Neural crest cell (in vitro differentiated cells): Measurements from ENCODE around the gene CETN1. TPM values are rescaled to one million over a fixed set of nuclear protein-coding genes. Genes with fewer than 3 reads are reported as not detected.

Experiments used
- DNase-seq: peaks from one replicate; pipeline ENCODE4 v3.0.0; 2021; ENCODE audit warnings: low read depth, mixed read lengths, low spot score
- H3K27ac Mint-ChIP-seq: one replicate; pipeline ENCODE4 v1.8.0; 2021; ENCODE audit warnings: mild to moderate bottlenecking, mixed read lengths; ENCODE audit not compliant: unreplicated experiment
- H3K27me3 Mint-ChIP-seq: 2 replicates; pipeline ENCODE4 v1.8.0; 2021; ENCODE audit warnings: low read depth, mild to moderate bottlenecking, mixed read lengths
- H3K36me3 Mint-ChIP-seq: 2 replicates; pipeline ENCODE4 v1.8.0; 2021; ENCODE audit warnings: low read depth, mild to moderate bottlenecking, mixed read lengths
- H3K4me1 Mint-ChIP-seq: 2 replicates; pipeline ENCODE4 v1.8.0; 2021; ENCODE audit warnings: mixed read lengths
- H3K4me3 Mint-ChIP-seq: one replicate; pipeline ENCODE4 v1.8.0; 2021; ENCODE audit warnings: mild to moderate bottlenecking, mixed read lengths
- H3K9me3 Mint-ChIP-seq: 2 replicates; pipeline ENCODE4 v1.8.0; 2021; ENCODE audit warnings: mixed read lengths
- long read RNA-seq: library from polyadenylated mRNA; unstranded; transcript quantifications from one replicate; pipeline ENCODE4 v2.0.0, GENCODE V29; 2020
- total RNA-seq: library from RNA; stranded (reverse); gene quantifications from 2 replicates; pipeline ENCODE4 v1.2.1, GENCODE V29; 2021
- TF ChIP-seq, protein P1 (sequence below): fragments of 200-600 bp; sonication (generic); conservative IDR thresholded peaks from 2 replicates; pipeline ENCODE4 v1.5.0; 2021; ENCODE audit warnings: antibody characterized with exemption, mild to moderate bottlenecking

The CETN1 gene
- total RNA-seq: not detected in 2 replicates
- long read RNA-seq: 0 reads

DNA sequence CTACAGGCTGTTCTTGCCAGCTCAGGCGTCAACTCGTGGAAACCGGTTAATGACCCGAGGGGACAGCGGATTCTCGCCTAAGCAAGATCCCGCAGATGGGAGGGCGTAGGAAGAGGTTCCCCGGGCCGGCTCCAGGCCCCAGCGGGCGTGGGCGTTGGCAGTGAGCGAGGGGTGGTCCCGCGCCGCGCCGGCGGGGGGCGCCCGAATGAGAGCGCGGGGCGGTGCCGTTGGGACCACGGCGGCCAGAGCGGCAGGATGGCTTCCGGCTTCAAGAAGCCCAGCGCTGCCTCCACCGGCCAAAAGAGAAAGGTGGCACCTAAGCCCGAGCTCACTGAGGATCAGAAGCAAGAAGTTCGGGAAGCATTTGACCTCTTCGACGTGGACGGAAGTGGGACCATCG, at the start of gene CETN1:
Gene CETN1, plus strand, starts transcription at position 227 of the 400 bp plus-strand sequence. Its CDS starts 29 bp downstream, at position 256.
- Mint-ChIP-seq H3K4me1 (no peaks in the 10 kb centered on the region), H3K4me3 (no peak within 1 kb of the TSS), H3K27me3 (no peaks in the 10 kb centered on the region), H3K9me3 (peaks cover 3% of the 10 kb centered on the region), H3K27ac (no peak within 1 kb of the TSS), H3K36me3 (no peaks in the 10 kb centered on the region)
- TF ChIP-seq, protein P1, sequence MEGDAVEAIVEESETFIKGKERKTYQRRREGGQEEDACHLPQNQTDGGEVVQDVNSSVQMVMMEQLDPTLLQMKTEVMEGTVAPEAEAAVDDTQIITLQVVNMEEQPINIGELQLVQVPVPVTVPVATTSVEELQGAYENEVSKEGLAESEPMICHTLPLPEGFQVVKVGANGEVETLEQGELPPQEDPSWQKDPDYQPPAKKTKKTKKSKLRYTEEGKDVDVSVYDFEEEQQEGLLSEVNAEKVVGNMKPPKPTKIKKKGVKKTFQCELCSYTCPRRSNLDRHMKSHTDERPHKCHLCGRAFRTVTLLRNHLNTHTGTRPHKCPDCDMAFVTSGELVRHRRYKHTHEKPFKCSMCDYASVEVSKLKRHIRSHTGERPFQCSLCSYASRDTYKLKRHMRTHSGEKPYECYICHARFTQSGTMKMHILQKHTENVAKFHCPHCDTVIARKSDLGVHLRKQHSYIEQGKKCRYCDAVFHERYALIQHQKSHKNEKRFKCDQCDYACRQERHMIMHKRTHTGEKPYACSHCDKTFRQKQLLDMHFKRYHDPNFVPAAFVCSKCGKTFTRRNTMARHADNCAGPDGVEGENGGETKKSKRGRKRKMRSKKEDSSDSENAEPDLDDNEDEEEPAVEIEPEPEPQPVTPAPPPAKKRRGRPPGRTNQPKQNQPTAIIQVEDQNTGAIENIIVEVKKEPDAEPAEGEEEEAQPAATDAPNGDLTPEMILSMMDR: no peak
- no peak for DNase-seq

DNA sequence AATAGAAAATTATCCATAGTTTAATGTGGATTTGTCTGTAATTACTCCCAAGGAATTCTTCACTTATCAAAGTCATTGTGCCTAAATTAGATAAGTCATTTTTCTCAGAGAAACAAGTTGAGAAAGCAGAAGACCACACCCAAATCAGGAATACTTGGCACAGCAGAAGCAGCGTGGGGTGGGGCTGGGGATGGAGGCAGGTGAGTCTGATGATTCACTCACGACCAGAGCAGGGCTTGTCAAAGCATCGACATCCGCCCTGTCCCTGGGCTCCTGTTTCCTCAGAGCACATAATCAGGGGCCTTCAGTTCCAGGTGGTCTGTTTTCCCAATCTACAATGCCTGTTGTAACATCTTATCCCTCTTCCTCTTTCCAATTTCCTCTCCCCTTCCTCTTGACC, 48.2 kb upstream of the CETN1 start:
- Mint-ChIP-seq H3K27me3 (no peaks in the 10 kb centered on the region), H3K4me1 (peaks cover 7% of the 10 kb centered on the region), H3K36me3 (no peaks in the 10 kb centered on the region), H3K9me3 (no peaks in the 10 kb centered on the region), H3K27ac (no peak overlapping the region), H3K4me3 (no peak overlapping the region)
- no peak for DNase-seq
- TF ChIP-seq, protein P1: no peak

DNA sequence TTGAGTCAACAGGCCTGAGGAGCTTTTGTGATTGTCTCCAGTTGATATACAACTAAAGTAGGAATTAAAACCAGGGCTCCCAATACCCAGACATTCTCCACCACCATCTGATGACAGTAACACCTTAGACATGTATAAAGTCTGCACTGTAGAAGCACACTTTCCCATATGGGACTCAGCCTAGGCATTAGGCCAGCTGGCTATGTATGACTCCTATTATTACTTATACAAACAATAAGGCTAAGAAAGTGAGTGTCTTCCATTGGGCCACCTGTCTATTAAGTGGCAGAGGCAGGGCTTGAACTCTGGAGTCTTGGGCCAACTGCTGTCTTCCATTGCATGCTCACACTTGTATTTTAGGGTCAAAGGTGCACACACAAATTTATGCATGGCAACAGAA, 47.5 kb upstream of the CETN1 start:
- Mint-ChIP-seq H3K27ac (no peak overlapping the region), H3K36me3 (no peaks in the 10 kb centered on the region), H3K9me3 (no peaks in the 10 kb centered on the region), H3K27me3 (no peaks in the 10 kb centered on the region), H3K4me3 (no peak overlapping the region), H3K4me1 (peaks cover 5% of the 10 kb centered on the region)
- TF ChIP-seq, protein P1: no peak
- DNase-seq: no peak

DNA sequence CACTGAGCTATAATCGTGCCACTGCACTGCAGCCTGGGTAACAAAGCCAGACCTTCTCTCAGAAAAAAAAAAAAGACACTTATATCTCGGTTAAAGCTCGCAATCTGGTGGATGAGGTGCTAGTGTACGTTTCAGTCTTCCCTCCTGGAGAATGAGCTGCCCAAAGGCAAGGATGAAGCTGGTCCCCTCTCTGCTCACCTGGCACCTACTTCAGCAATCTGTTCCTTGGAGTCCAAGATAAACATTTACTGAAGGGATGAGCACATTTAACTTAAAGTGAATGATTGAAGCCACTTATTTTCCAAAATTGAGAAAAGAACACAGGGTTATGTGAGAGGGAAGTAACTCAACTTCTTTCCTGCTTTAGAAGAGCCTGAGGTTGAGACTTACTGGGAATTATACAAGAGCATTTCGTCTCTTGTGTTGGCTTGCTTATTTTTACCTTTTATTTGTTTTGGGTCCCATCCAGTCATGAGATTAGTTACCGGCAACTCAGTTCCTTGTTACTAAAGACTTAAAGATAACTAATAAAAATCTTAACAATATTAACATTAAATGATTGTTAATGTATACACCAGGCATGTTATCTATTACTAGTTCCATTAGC, 46.1 kb upstream of the CETN1 start:
- no peaks in the 10 kb centered on the region for H3K4me1 Mint-ChIP-seq

DNA sequence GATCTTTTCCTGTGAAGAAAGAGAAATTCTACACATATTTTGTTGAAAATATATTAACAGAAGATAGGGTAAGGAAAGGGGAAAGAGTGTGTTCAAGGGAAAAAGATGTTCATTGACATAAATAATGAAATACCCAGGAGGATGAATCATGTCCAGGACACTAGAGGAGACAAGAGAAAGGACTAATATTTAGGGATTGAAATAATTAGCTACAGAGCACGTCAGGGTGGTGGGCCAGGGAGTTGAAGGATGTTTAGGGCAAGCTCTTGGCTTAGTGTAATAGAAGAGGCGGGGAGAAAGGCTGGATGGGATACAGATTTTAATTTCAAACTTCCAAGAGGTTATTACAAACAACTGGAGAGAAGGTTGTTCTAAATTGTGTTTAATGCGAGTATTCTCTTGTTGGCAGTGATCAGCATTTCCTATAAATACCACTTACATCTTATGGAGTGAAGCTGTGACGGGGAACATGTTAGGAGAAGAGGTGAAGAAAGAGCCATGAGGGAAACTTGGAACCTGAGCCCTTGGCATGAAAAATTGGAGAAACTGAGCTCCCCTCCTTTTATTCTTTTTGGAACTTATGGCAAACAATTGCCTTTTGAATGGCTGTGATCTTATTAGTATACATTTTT, 36.6 kb upstream of the CETN1 start:
- no peaks in the 10 kb centered on the region for H3K4me1 Mint-ChIP-seq
- TF ChIP-seq, protein P1: no peak
- no peak overlapping the region for H3K27ac Mint-ChIP-seq
- H3K27me3 Mint-ChIP-seq: peaks cover 4% of the 10 kb centered on the region
- no peak for DNase-seq
- H3K4me3 Mint-ChIP-seq: no peak overlapping the region
- peaks cover 4% of the 10 kb centered on the region for H3K9me3 Mint-ChIP-seq
- no peaks in the 10 kb centered on the region for H3K36me3 Mint-ChIP-seq

More for the DNA sequence above, 46.1 kb upstream of the CETN1 start:
- Mint-ChIP-seq H3K9me3 (no peaks in the 10 kb centered on the region), H3K27me3 (no peaks in the 10 kb centered on the region), H3K4me3 (no peak overlapping the region), H3K27ac (no peak overlapping the region), H3K36me3 (no peaks in the 10 kb centered on the region)
- no peak for DNase-seq
- TF ChIP-seq, protein P1: no peak
